GM18909 (cell line): ENCODE results near the gene RHOT1.
"Not testable (repeated sequence)": the region's sequence is repeated elsewhere in the genome, so short reads cannot be mapped to it uniquely, and the experiment has no call there.

Experiments used
- ATAC-seq: cut with Tn5 transposase; IDR thresholded peaks from one replicate; pipeline ENCODE4 v1.9.1; 2021; ENCODE audit warnings: mild to moderate bottlenecking; ENCODE audit not compliant: unreplicated experiment, poor library complexity

The RHOT1 gene

DNA sequence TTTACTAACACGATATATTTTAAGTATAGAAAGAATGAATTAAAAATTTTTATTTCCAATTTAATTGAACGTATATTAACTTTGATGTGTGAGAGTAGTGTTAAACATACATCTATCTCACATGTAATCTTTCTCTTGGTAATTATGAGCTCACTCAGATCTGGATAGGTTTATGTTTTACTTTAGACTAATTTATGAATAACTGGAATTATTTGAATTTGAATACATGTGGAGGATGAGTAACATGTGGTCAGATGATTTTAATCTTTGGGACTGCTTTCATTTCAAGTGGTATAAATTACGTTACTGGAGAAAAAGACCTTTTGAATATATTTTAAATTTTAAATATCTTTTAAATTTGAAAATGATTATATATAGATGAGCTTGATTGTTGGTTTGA lies 73.4 kb downstream of the RHOT1 start:
- ATAC-seq: no peak

DNA sequence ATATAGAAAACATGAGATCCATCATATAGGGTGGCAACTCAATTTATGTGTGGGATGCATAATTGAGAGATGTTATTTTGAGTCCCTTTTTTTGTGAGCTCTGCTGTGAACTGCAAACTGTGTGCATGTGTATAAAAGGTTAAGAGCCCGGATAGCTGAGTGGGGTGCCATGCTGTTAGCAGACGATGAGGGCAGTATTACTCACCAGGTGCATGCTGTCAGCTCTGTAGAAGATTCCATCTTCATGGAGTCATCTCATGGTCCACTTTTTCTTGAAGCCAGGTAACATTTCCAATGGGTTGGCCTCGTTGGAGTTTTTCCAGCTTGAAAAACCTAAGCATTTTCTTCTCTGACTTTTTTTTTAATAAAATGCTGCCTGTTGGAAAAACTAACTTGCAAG lies 80.3 kb downstream of the RHOT1 start:
- ATAC-seq: no peak

DNA sequence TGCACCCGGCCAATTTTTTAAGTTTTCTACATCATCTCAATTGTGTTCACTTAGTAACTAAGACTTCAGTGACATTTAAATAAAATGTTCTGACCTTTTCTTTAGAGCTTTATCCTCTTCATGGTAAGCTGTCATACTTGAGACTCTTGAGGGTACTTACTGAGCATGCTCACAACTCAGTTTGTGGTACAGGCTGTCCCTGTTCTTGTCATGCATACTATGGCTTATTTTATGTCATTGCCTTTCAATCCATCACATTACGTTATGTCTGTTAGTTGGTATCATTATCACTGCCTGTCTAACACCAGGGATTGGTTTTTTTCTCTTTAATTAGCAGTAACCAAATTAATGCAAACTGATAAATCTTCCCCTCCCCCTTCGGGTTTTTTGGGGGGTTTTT lies 81.4 kb downstream of the RHOT1 start:
- no peak for ATAC-seq

DNA sequence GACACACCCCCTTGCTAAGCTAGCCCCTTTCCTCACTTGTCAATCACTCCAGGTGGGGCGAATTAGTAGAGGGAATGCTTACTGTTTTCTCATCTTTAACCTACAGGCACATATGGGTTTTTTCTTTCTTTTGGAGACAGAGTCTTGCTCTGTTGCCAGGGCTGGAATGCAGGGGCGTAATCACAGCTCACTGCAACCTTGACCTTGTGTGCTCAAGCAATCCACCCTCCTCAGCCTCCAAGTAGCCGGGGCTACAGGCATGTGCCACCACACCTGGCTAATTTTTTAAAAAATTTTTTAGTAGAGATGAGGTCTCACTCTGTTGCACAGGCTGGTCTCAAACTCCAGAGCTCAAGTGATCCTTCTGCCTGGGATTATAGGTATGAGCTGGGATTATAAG lies 84.6 kb downstream of the RHOT1 start:
- no peak for ATAC-seq

DNA sequence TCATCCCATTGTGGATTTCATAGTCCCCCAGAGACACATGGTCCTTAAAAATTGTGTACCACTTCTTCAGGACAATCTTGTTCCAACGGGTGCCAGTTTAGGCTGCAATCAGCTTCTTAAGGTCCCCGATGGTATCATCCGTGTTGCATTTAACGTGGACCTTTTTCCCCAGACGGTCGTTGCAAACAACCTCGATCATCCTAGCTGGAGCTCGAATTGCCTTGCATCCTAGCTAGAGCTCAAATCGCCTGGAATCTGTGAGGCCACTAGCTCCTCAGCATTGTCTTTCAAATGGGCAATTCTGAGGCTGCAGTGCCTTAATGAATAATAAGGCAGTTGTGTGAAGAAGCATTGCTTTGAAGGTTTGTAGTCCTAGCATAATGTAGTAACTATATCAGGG lies 85.6 kb downstream of the RHOT1 start:
- no peak for ATAC-seq

GRCh38 chr17:32235588-32235987 lies 93.3 kb downstream of the RHOT1 start:
- ATAC-seq: no peak

GRCh38 chr17:32239456-32239855 lies 97.2 kb downstream of the RHOT1 start:
- ATAC-seq: no peak

DNA sequence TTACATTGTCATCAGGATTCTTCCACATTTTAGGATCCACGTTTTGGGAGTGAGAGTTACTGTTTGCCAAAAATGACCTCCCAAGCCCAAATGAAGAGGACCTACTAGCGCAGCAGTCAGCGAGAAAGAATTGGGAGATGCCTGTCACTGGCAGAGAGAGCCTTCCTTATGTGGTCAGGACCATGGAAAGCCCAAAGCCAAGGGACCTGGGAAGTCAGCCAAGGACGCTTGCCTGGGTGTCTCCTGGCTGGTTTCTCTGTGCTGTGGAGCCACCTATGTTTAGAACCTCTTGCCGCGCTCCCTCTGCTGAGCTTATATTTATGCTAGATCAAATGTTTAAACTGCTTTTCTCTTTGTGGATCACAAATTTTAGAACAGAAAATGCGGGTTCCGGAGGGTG lies 98.4 kb downstream of the RHOT1 start:
- no peak for ATAC-seq

GRCh38 chr17:32241640-32242039 lies 99.3 kb downstream of the RHOT1 start:
- no peak for ATAC-seq

DNA sequence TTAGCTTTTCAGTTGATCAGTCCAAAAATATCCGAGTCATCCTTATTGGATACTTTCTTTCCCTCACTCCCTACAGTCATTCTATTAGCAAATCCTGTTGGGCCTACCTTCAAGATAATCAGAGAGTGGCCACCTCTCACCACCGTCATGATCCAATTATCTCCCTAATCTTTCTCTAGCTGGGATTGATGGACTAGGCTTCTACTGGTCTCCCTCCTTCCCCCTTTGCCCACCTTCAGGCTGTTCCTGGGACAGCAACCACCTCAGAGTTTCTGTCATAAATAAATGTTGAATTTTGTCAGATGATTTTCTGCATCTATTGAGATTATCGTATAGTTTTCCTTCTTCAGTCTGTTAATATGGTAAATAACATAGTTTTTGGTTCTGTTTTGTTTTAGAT lies 107.2 kb downstream of the RHOT1 start:
- ATAC-seq: no peak

- no peak for ATAC-seq
Measured at GRCh38 chr17:32253117-32253611, 110.9 kb downstream of the RHOT1 start.

GRCh38 chr17:32256012-32256700 lies 113.9 kb downstream of the RHOT1 start:
- no peak for ATAC-seq

DNA sequence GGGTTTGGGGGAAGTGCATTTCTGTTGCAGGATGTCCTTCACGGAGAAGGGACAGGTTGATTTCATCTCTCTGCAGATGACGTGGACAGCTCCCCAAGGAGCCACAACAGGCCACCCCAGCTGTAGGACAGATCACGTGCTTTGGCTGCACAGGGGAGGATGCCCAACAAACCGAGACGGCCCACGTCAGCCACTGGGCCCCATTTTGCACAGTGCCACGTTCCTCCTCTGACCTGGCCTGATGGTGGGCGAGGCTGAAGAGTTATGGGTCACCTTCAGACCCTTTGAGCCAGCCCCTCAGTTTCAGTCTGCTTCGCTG lies 114.4 kb downstream of the RHOT1 start:
- no peak for ATAC-seq

DNA sequence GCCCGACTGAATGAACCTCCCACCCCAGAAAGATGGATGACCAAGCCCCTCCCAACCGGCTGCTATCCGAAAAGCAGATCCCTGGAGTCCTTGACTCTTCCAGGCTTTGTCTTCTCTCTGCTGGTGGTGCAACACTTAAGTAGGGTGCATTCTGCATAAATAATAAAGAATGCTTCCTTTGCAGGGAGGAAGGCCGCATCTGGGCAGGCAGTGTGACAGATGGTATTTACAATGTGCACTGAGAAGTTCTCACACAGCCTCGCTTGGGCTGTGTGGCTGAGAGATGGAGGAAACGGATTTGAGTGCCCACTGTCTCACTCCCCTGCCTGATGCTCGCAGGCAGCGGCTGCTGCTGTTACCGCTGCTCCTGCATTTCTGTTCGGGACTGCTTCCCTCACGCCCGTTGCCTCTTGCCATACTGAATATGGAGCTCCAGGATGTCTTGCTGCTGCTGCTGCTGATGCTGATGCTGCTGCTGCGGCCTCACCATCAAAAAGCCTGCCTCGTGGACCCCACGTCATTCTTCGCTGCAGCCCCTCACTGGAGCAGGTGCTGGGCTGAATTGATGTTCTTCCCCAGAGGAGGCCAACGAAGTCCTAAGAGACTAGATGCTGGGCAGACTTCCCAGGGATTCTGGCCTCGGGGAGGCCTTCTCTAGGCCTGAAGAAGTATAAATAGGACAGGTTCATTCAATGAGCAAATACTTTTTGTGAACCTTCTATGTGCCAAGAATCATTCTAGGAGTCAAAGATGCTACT lies 116.3 kb downstream of the RHOT1 start:
- no peak for ATAC-seq

GRCh38 chr17:32259586-32259985 lies 117.3 kb downstream of the RHOT1 start:
- ATAC-seq: no peak

DNA sequence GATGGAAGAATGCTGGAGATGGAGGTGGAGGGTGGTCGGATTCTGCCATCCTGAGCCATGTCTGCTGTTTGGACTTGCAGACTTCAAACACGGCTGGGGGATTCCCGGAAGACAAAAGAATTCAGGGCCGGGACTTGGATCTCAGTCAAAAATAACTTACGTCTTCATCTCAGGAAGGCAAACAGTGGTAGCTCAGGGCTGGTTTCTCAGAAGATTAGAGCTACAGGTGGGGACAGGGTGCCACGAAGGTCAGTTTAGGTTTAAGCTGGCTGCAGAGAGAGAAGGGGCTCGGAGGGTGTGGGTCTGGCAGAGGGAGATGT lies 119.1 kb downstream of the RHOT1 start:
- ATAC-seq: no peak

DNA sequence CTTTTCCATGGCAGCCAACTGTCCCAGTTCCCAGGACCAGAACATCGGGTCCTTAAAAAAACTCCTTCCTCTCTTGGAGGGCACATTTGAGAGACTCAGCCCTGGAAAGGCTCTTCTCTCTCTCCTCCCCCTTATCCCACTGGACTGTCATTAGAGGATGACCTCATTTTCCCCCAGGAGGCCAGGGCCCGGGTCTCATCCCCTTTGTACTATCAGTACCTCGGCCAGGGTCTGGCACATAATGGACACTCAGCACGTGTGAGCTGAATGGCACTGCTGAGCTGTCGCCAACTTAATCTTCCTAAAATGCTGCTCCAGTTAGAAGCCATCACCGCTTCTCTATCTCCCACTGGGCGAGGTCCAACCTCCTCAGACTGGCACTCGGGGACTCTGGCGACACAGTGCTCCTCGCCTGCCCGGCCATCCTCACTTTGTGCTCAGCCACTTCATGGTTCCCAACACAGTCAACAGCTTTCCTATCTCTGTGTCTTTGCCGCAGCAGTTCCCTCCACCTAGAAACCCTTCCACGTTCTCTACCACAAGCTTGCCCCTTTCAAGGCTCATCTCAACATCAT lies 119.7 kb downstream of the RHOT1 start:
- ATAC-seq: no peak

DNA sequence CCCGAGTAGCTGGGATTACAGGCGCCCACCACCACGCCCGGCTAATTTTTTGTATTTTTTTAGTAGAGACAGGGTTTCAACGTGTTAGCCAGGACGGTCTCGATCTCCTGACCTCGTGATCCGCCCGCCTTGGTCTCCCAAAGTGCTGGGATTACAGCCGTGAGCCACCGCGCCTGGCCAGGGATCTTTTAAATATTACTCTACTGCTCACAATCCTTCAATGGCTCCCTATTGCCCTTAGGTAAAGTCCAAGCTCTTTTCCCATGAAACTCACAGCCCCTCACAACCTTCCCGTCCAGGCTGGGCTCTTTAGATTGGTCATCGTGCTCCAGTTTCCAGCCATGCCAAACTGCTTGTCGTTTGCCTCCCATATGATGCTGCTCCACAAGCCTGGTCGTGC lies 121.2 kb downstream of the RHOT1 start:
- not testable (repeated sequence) for ATAC-seq

DNA sequence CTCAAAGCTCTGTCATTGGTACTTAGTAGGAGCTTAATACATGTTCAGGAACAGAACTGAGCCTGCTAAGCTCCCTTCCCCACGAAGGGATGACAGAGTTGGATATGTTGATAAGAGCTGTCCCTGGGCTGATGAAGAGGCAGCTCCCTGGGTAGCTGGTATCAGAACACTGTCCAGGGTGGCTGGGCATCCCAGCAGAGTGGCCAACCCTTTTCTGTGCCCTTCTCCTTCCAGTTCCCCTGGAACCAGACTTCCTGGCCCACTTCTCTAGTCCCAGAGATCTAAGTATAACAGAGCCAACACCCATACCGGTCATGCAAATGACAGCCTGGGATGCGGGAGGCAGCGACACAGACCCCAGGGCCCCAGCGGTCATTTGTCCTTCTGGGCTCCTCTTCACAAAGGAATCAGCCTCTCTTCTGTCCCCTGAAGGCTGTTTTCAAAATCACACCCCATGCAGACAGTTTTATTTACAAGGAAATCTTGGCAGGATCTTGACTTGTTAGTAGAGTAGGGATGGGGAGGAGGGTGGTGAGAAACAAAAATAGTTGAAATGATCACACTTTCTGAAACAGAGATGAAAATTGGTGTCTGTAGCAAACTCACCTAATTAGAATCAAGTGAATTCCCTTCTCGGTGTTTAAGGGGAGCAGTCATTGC lies 122.0 kb downstream of the RHOT1 start:
- ATAC-seq: no peak

DNA sequence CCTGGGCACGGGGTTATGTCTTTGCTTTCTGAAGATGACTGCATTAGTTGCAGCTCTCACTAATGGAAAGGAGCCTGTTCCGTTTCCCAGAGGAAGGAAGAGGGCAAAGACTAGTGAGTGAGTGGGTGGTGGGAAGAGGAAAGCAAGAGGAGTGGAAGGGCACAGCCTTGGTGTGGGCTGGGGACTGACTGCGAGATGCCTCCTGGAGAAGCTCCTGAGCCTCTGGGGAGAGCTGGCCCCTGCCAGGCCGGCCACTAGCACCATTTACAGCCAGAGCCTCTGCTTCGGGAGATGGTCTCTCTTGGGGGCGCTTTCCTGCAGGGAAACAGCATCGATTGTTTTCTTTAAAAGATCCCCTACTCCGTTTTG lies 122.5 kb downstream of the RHOT1 start:
- no peak for ATAC-seq

- no peak for ATAC-seq
Measured at GRCh38 chr17:32265192-32265923, 123.1 kb downstream of the RHOT1 start, which contains the start of gene RHBDL3. TSS of gene RHBDL3 (plus strand) at chr17:32265832. CDS start at chr17:32266190, 358 bp downstream.
